Effector memory CD4-positive, alpha-beta T cell (primary cell): Measurements from ENCODE around the gene CDCA7.

ENCODE experiments used
- DNase-seq, 3 donors: peaks; one replicate each; pipeline ENCODE4 v3.0.0-alpha.2; 2020
- H3K27ac ChIP-seq: 2 replicates; pipeline ENCODE4 v1.7.0; 2013; ENCODE audit warnings: mild to moderate bottlenecking, low read length, moderate library complexity; ENCODE audit not compliant: insufficient read depth, poor library complexity, severe bottlenecking
- H3K27me3 ChIP-seq: replicated peaks from 2 replicates; pipeline ENCODE4 v1.7.0; 2013; ENCODE audit warnings: mild to moderate bottlenecking, low read length; ENCODE audit not compliant: insufficient read depth, control insufficient read depth, poor library complexity, severe bottlenecking
- H3K36me3 ChIP-seq: 2 replicates; pipeline ENCODE4 v1.7.0; 2013; ENCODE audit warnings: mild to moderate bottlenecking, low read length, moderate library complexity; ENCODE audit not compliant: control insufficient read depth, insufficient read depth
- H3K4me1 ChIP-seq: 2 replicates; pipeline ENCODE4 v1.7.0; 2013; ENCODE audit warnings: low read length, mild to moderate bottlenecking; ENCODE audit not compliant: control insufficient read depth, insufficient read depth, poor library complexity, severe bottlenecking
- H3K4me3 ChIP-seq: 2 replicates; pipeline ENCODE4 v1.7.0; 2013; ENCODE audit warnings: low read length, low read depth, mild to moderate bottlenecking; ENCODE audit not compliant: insufficient read depth, poor library complexity, severe bottlenecking
- H3K9me3 ChIP-seq: 2 replicates; pipeline ENCODE4 v1.7.0; 2013; ENCODE audit warnings: mild to moderate bottlenecking, low read length, moderate library complexity; ENCODE audit not compliant: control insufficient read depth

The CDCA7 gene

DNA sequence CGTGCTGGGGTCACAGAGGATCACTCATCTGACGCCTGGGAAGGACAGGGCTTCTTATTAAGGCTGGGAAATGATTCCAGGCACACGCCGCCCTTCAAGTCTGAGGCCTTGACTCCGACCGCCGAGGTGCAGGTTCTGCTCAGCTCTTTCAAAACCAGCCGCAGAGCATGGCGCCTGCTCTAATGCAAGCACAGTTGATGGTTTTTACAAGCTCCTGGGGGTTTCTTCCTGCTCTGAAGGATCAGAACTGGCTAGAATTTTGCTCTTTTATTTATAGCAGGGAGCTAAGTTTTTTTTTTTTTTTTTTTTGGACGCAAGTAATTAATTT lies 32.0 kb downstream of the CDCA7 start:
- no peaks in the 10 kb centered on the region for H3K36me3 ChIP-seq
- H3K4me3 ChIP-seq = no peak overlapping the region
- no peaks in the 10 kb centered on the region for H3K27me3 ChIP-seq
- no peak for DNase-seq
- no peaks in the 10 kb centered on the region for H3K9me3 ChIP-seq
- no peaks in the 10 kb centered on the region for H3K4me1 ChIP-seq
- H3K27ac ChIP-seq = no peak overlapping the region

DNA sequence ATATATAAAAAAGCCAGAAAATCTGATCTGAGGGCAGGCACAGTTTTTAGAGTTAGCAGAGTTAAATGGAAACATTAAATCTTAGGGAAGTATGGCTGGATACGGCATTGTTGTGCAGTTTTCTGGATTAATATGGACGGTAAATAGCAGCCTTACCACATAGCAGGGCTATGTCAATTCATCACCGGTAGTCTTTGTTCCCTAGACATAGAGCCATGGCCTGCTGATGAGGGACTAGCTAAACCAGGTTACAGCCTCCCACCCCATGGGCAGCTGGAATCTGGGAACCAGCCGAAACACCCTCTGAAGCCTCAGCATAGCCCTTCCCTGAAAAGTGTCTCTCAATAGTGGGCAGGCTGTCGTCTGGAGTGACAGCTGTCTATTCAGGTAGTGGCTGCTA lies 32.4 kb downstream of the CDCA7 start:
- Histone ChIP-seq H3K27ac (no peak overlapping the region), H3K9me3 (no peaks in the 10 kb centered on the region), H3K4me3 (no peak overlapping the region), H3K4me1 (no peaks in the 10 kb centered on the region), H3K36me3 (no peaks in the 10 kb centered on the region), H3K27me3 (no peaks in the 10 kb centered on the region)
- no peak for DNase-seq

DNA sequence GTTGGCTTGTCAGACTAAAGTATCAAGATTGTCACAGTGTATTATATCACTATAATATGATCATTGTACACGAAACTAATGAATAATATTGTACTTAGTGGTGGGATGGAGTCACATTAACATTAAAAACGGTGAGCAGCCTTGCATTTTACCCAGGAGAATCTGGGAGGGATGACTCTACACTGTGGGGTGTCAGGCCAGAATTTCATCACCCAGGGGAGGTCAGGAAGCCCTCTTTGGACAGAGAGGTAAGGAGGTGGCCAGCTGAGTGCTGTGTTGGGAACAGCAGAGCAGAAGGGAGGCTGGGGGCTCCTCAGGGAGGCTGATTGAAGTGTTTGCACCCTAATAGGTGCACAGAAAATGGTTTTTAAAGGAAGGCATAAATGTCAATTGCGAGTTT lies 33.0 kb downstream of the CDCA7 start:
- Histone ChIP-seq H3K36me3 (no peaks in the 10 kb centered on the region), H3K4me3 (no peak overlapping the region), H3K27me3 (no peaks in the 10 kb centered on the region), H3K27ac (no peak overlapping the region), H3K4me1 (no peaks in the 10 kb centered on the region), H3K9me3 (no peaks in the 10 kb centered on the region)
- DNase-seq = no peak

DNA sequence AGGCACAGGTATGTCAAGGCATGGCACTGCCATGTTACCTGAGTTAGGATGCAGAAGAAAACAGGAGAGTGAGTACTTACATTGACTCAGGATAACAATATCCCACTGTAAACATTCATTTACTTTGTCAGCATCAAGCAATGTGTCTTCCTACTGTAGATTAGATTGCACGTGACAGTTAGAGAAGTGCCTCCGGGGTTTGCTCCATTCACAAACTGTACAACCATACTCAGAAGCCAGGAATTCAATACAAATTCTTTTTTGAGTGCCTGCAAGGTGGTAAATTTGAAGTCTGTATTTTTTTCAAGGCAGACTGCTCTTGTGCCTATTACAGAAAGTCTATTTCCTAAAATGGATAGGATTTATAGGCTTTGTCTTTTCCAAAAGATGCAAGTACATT lies 34.1 kb downstream of the CDCA7 start:
- Histone ChIP-seq H3K36me3 (no peaks in the 10 kb centered on the region), H3K9me3 (no peaks in the 10 kb centered on the region), H3K27me3 (no peaks in the 10 kb centered on the region), H3K4me3 (no peak overlapping the region), H3K4me1 (no peaks in the 10 kb centered on the region), H3K27ac (no peak overlapping the region)
- no peak for DNase-seq

DNA sequence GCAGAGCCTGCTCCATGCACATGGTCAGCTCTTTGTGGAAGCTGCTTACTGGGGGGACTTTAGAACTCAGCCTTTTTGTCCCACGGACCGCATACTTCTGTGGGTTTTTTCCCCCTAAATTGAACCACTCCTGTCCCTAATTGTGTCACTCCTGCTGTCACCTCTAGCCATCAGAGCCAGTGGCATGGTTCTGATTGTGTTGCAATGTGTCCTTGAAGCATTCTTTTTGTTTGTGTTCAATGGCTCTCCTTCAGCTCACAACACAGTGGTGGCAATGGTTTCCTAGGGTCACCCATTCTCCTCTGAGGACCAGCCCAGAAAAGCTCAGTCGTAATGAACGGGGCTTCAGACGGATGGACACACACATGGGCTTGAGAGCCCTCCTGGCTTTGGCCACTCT lies 35.4 kb downstream of the CDCA7 start:
- H3K4me3 ChIP-seq = no peak overlapping the region
- no peaks in the 10 kb centered on the region for H3K36me3 ChIP-seq
- no peaks in the 10 kb centered on the region for H3K9me3 ChIP-seq
- no peak for DNase-seq
- no peaks in the 10 kb centered on the region for H3K4me1 ChIP-seq
- H3K27me3 ChIP-seq = no peaks in the 10 kb centered on the region
- no peak overlapping the region for H3K27ac ChIP-seq

DNA sequence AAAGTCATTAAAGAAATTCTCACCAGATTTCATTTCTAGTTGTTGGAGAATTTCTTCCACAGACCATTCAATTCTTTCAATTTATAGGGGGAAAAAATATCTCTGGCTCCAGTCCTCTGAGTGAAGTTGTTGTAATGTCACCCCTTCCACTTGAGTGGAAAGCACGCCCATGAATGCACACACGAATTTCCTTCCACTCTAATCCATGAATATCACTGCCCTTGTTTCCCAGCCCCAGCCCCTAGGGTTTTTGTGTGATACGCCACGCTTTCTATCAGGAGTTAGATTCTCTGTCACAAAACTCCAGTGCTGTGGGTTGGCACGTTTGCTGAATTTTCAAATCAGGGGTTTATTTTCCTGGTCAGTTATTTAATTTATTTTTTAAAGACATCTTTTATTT lies 38.1 kb downstream of the CDCA7 start:
- H3K27ac ChIP-seq = no peak overlapping the region
- no peaks in the 10 kb centered on the region for H3K9me3 ChIP-seq
- no peaks in the 10 kb centered on the region for H3K4me1 ChIP-seq
- H3K27me3 ChIP-seq = peaks cover 3% of the 10 kb centered on the region
- no peak for DNase-seq
- no peak overlapping the region for H3K4me3 ChIP-seq
- H3K36me3 ChIP-seq = no peaks in the 10 kb centered on the region

DNA sequence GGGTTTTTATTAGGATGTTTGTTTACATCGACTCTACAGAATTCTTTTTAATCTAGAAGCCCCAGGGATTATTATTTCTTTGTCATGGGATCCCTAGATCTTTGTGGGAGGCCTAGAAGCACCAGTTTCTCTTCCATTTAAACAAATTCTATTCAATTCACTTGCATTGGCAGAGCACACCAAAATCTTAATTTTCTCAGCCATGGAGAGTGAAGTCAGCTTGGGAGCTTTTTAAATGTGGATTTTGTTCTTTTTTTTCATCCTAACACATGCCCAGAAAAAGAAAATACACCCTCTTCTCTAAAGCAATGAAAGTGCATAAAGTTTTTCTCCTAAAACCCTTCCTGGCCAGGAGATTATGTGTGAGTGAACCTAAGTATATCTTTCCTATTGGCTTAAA lies 38.5 kb downstream of the CDCA7 start:
- DNase-seq = no peak
- Histone ChIP-seq H3K27ac (no peak overlapping the region), H3K27me3 (peaks cover 6% of the 10 kb centered on the region), H3K9me3 (no peaks in the 10 kb centered on the region), H3K4me1 (no peaks in the 10 kb centered on the region), H3K36me3 (no peaks in the 10 kb centered on the region), H3K4me3 (no peak overlapping the region)

DNA sequence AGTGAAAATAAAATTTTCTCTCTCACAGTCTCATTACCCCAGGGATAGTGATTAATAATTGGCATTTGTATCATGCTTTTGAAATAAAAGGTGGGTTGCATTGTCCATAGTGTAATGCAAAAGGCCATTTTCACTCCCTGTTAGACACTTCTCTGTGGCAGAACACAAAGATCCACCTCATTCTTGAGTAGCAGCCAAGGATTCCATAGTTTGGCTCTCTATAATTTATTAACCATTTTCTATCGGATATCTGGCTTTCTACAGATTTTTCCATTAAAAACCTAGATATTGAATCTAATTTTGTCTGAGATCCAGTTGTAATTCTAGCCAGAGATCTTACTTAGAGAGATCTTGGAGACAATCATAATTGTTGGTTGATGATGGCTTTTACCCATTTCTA lies 39.0 kb downstream of the CDCA7 start:
- H3K4me1 ChIP-seq = no peaks in the 10 kb centered on the region
- no peak for DNase-seq
- no peaks in the 10 kb centered on the region for H3K36me3 ChIP-seq
- H3K9me3 ChIP-seq = no peaks in the 10 kb centered on the region
- no peak overlapping the region for H3K27ac ChIP-seq
- no peak overlapping the region for H3K4me3 ChIP-seq
- H3K27me3 ChIP-seq = peaks cover 6% of the 10 kb centered on the region

DNA sequence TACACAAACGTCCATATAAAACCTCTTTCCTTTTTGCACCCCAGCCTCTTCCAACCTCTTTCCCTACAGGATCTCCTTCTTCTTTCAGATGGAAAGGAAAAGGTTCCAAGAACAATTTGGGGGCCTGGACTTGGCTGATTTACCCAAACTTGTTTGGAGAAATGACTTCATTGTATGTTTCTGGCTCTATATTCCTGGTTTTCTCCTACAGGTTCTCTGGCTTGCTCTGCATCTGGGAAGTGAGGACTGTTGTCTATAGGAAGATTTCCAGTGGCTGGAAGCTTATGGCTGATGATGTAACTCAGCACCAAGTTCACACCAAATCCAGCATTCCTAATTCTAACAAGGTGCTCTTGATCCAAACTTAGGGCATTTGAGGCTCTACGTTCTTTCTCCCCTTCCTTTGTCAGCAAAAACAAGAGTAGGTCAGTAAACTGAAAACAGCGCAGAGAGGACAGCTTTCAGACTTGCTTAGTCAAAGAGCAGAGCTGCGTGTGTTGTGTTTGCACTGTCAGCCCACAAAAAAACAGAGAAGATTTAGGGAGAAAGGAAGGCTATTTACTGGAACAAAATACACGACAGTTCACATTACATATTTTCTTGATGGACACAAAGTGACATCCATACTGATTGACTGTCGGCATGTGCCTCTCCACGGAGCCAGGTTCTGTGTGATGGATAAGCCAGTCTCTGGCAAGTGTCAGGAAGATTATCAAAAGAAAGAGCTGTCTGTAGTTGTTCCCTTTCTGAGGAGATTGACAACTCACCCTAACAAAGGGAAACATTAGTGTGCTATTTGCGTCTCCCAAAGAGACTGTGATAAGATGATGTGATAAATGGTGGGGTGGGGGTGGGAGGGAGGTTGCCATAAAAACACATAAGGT lies 39.7 kb downstream of the CDCA7 start:
- H3K36me3 ChIP-seq = no peaks in the 10 kb centered on the region
- H3K4me1 ChIP-seq = no peaks in the 10 kb centered on the region
- peaks cover 9% of the 10 kb centered on the region for H3K27me3 ChIP-seq

DNA sequence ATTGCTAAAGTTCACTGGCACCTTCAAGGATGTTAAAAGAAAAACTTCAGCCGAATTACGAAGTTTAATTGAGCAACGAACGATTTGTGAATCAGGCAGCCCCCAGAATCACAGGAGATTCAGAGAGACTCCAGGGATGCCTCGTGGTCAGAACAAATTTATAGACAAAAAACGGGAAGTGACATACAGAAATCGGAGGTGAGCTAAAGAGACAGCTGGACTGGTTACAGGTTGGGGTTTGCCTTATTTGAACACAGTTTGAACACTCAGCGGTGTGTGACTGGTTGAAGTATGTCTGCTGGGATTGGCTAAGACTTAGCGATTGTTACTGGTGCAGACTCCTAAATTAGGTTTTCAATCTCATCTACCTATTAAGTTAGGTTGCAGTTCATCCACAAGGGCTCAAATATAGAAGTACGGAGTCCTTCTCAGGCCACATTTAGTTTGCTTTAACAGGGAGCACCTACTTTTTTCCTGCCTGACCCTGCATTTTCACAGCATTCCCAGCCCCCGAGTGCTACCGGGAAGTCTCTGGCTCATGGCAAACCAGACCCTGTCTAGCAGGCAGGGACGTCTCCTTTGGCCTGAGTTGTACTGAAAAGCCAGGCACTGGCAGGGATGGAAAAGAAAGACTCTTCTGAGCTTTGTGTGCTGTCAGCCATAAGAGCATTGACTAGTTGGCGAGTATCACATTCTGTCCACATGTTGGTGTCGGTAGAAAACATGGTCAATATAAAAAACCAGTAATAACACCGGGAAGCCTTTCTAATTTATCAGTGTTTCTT lies 41.1 kb downstream of the CDCA7 start:
- no peak overlapping the region for H3K27ac ChIP-seq
- H3K4me1 ChIP-seq = no peaks in the 10 kb centered on the region
- no peak for DNase-seq
- H3K9me3 ChIP-seq = no peaks in the 10 kb centered on the region
- H3K27me3 ChIP-seq = peaks cover 9% of the 10 kb centered on the region
- H3K4me3 ChIP-seq = no peak overlapping the region
- no peaks in the 10 kb centered on the region for H3K36me3 ChIP-seq

More for the DNA sequence above, 39.7 kb downstream of the CDCA7 start:
- DNase-seq = no peak
- Histone ChIP-seq H3K9me3 (no peaks in the 10 kb centered on the region), H3K27ac (no peak overlapping the region), H3K4me3 (no peak overlapping the region)
